Activated T-cell treated with anti-CD3 and anti-CD28 coated beads, Interleukin-2, amount 50 U/mL, for 24 hours (primary cell): ENCODE data around the gene LRRC74B.
"Not testable (repeated sequence)": the region's sequence is repeated elsewhere in the genome, so short reads cannot be mapped to it uniquely, and the experiment has no call there.

ENCODE experiments used
- DNase-seq: peaks from one replicate; pipeline ENCODE4 v3.0.0-alpha.2; 2020
- H3K27ac Mint-ChIP-seq: 2 replicates; pipeline ENCODE4 v1.8.0; 2020; ENCODE audit warnings: mild to moderate bottlenecking, mixed read lengths
- H3K27me3 Mint-ChIP-seq: 2 replicates; pipeline ENCODE4 v1.8.0; 2020; ENCODE audit warnings: mixed read lengths
- H3K36me3 Mint-ChIP-seq: 2 replicates; pipeline ENCODE4 v1.8.0; 2020; ENCODE audit warnings: low read depth, mixed read lengths
- H3K4me1 Mint-ChIP-seq: 2 replicates; pipeline ENCODE4 v1.8.0; 2020; ENCODE audit warnings: low read depth, mixed read lengths
- H3K4me3 Mint-ChIP-seq: 2 replicates; pipeline ENCODE4 v1.8.0; 2020; ENCODE audit warnings: mild to moderate bottlenecking, moderate library complexity, mixed read lengths
- H3K9me3 Mint-ChIP-seq: 2 replicates; pipeline ENCODE4 v1.8.0; 2020; ENCODE audit warnings: mixed read lengths

Gene LRRC74B

DNA sequence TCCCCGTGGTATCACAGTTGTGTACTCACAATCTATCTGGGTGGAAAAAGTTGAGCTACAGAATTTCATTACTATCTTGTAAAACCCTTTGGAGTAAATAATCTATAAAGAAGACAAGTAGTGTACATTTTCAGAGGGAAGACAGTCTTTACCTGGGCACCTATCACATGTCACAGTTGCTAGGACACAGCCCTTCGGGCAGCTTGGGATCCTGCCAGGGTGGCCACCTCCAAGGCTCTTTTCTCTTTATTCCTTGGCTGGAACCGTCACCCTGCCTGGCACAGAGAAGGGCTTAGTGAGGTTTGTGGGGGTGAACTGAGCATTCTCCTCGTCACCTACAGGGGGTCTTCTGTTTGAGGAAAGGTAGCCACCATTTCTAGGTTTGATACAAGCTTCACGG, 23.6 kb downstream of the LRRC74B start:
- Mint-ChIP-seq H3K27me3 (peaks cover 4% of the 10 kb centered on the region), H3K27ac (no peak overlapping the region), H3K4me3 (no peak overlapping the region), H3K36me3 (no peaks in the 10 kb centered on the region), H3K4me1 (peaks cover 7% of the 10 kb centered on the region), H3K9me3 (no peaks in the 10 kb centered on the region)
- DNase-seq = no peak

DNA sequence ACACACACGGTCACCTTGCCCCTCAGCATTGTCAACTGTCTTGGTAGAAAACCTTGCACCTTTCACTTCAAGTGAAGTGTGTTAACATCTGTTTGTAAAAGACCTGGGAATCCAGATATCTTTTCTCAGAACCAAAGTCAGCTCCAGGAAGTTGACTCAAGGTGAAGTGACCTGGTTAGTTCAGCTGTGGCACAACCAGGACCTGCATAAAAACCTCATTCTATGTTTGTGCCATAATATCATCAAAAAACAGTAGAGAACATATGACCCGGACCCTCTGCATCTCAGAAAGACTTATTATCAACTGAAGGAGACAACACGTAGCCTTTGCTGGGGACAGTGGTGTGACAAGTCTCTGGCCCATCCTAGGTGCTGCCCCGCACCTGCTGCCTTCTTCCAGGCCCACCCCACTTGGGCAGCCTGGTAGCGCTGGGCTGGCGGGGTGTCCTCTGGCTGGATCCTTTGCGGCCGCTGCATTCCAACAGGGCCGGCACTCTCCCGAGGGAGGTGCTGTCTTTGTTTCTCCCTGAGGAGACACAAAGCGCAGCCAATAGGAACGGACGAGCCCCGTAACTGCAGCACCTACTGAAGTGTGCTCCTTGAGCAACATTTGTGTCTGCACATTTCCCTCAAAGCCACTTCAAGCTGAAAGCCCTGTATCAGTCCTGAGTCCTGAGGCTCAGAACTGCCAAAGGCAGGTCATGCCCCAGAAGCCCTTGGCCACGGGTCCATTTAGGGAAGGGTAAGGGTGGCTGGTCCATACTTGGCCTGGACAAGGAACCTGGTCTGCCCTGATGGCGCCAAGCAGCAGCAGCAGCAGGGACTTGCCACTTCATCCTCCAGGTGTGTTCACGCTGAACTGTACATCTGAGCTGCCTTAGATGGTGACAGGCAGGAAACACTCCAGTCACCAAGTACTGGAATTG, 25.2 kb downstream of the LRRC74B start:
- Mint-ChIP-seq H3K9me3 (no peaks in the 10 kb centered on the region), H3K27ac (no peak overlapping the region), H3K4me3 (no peak overlapping the region), H3K36me3 (no peaks in the 10 kb centered on the region), H3K4me1 (peaks cover 7% of the 10 kb centered on the region), H3K27me3 (peaks cover 1% of the 10 kb centered on the region)
- no peak for DNase-seq

- H3K27ac Mint-ChIP-seq, H3K4me3 Mint-ChIP-seq, H3K9me3 Mint-ChIP-seq, DNase-seq, H3K27me3 Mint-ChIP-seq, H3K36me3 Mint-ChIP-seq, H3K4me1 Mint-ChIP-seq: not testable (repeated sequence)
Observed at GRCh38 chr22:21071796-21072195, 26.1 kb downstream of the LRRC74B start.

DNA sequence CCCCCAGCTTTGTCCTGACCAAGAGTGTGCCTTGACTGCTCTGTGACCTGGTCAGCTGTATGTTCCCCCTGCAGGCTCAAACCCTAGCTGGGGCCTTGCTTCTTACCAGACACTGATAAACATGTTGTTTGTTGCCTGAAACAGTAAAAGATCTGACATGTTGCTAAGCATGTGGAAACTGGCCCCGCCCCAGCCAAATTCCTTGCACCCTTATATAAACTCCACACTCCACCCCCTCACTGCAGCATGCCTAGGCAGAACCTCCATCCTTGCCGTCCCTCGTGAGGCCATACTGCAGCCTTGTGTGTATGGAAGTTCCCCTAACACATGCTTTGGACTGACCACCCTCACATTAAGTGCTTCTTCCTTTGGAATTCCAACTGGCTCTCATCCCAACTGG, 27.3 kb downstream of the LRRC74B start:
- no peak for DNase-seq
- H3K4me3 Mint-ChIP-seq = no peak overlapping the region
- no peak overlapping the region for H3K27ac Mint-ChIP-seq
- no peaks in the 10 kb centered on the region for H3K27me3 Mint-ChIP-seq
- no peaks in the 10 kb centered on the region for H3K36me3 Mint-ChIP-seq
- peaks cover 6% of the 10 kb centered on the region for H3K4me1 Mint-ChIP-seq
- H3K9me3 Mint-ChIP-seq = no peaks in the 10 kb centered on the region

DNA sequence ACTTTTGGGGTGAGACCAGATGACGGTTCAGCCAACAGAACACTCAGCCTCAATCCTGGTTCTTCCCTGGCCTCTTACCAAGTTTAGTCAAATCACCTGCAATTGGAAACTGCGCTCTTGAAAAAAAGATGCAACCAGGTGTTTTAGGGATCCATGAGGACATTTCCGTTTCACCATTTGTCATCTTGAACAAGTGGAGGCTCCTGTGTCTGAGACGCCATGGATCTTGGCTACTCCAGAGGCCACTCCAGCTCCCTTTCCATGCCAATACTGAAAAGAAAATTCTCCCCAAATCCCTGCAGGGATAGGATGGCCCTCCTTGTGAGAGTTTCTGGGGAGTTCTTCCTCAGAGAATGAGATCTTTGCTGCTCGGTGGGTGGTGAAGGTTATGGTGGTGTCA, 27.7 kb downstream of the LRRC74B start:
- DNase-seq = no peak
- H3K36me3 Mint-ChIP-seq = no peaks in the 10 kb centered on the region
- H3K27me3 Mint-ChIP-seq = no peaks in the 10 kb centered on the region
- H3K4me1 Mint-ChIP-seq = peaks cover 1% of the 10 kb centered on the region
- H3K9me3 Mint-ChIP-seq = no peaks in the 10 kb centered on the region
- H3K4me3 Mint-ChIP-seq = no peak overlapping the region
- H3K27ac Mint-ChIP-seq = no peak overlapping the region

GRCh38 chr22:21074102-21074715, 28.5 kb downstream of the LRRC74B start:
- Mint-ChIP-seq H3K4me1 (no peaks in the 10 kb centered on the region), H3K4me3 (no peak overlapping the region), H3K27me3 (no peaks in the 10 kb centered on the region), H3K36me3 (no peaks in the 10 kb centered on the region), H3K9me3 (no peaks in the 10 kb centered on the region), H3K27ac (no peak overlapping the region)
- DNase-seq = no peak

DNA sequence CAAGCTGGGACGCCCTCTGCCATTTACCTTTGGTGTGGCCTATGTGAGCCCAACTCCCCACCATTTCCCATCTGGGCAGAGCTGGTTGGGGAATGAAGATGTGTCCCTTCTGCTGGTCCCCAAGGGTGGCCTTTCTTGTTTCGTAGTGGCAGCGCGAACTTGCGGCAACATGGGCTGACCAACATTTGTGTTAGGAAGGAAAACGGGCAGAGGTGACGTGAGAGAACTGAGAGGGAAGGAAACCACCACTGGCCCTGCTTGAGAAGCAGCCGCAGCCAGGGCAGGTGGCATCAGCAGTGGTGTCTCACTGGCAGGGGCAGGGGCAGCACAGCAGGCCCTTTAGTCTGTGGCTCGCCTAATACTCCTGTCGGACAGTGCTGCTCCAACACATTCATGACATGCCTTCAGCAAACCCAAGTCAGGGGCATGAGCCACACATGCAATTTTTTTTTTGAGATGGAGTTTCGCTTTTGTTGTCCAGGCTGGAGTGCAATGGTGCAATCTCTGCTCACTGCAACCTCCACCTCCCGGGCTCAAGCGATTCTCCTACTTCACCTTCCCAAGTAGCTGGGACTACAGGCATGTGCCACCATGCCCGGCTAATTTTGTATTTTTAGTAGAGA, 29.9 kb downstream of the LRRC74B start:
- no peak overlapping the region for H3K27ac Mint-ChIP-seq
- DNase-seq = no peak
- H3K4me3 Mint-ChIP-seq = no peak overlapping the region
- H3K9me3 Mint-ChIP-seq = no peaks in the 10 kb centered on the region
- H3K36me3 Mint-ChIP-seq = no peaks in the 10 kb centered on the region
- no peaks in the 10 kb centered on the region for H3K27me3 Mint-ChIP-seq
- no peaks in the 10 kb centered on the region for H3K4me1 Mint-ChIP-seq

DNA sequence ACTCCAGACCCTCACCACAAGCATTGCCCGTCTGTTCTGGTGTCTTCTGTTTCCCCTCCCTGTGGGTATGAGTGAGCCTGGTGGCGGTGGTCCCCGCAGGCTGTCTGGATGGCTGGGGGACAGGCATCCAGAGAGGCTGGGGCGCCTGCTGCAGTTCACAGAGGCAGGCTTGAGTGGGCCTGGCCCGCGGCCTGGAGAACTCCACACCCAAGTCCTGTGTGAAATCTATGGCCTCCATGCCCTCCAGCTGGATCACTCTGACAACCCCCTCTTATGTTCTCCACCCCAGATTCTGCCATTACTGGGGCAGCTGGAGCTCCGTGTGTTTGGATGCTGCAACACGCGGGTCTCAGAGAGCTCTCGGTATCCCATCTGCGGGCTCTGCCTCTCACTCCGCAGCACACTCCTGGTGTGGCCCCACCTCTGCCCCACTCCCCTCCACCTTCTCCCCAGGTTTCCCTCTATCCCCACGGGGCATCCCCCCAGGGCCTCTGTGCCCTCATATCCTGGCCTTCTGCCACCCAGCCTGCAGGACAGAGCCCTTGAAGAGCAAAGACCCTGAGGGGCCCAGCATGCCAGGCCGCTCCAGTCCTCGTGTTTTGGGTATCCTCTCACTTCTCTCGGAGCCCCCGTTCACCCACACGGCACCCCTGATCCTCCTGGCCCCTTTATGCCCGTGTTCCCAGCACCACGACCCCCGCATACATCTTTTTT, 31.3 kb downstream of the LRRC74B start:
- H3K4me1 Mint-ChIP-seq = no peaks in the 10 kb centered on the region
- no peaks in the 10 kb centered on the region for H3K27me3 Mint-ChIP-seq
- H3K4me3 Mint-ChIP-seq = no peak overlapping the region
- H3K27ac Mint-ChIP-seq = no peak overlapping the region
- DNase-seq = no peak
- no peaks in the 10 kb centered on the region for H3K9me3 Mint-ChIP-seq
- H3K36me3 Mint-ChIP-seq = no peaks in the 10 kb centered on the region

DNA sequence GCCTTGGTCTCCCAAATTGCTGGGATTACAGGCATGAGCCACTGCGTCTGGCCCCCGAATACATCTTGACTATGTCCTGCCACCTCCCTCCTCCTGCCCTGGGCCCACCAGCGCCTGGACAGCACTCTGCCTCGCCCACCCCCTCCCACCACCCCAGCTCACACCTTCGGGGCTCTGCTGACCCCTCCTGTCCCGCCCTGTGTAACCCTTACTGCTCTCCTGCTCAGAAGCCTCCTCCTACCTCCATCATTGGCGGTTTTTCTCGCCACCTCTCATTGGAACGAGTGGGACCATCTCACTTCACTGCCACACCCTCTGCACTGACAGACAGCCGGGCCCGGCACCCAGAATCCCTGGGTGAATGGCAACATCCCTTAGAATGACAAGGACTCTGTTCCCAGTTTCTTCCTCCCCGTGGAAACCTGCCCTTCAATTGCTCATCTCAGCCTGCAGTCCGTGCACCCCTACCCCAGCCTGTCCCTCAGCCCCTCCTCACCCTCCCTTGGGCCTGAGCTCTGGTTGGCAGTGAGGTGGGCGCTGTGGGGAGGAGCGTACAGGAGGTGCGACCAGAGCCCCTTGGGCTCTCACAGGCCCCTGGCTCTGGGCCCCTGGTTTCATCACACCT, 32.2 kb downstream of the LRRC74B start:
- no peaks in the 10 kb centered on the region for H3K36me3 Mint-ChIP-seq
- H3K4me3 Mint-ChIP-seq = no peak overlapping the region
- H3K9me3 Mint-ChIP-seq = no peaks in the 10 kb centered on the region
- H3K27me3 Mint-ChIP-seq = no peaks in the 10 kb centered on the region
- H3K4me1 Mint-ChIP-seq = no peaks in the 10 kb centered on the region
- no peak for DNase-seq
- H3K27ac Mint-ChIP-seq = no peak overlapping the region

- DNase-seq = no peak
- H3K27ac Mint-ChIP-seq = no peak overlapping the region
- no peaks in the 10 kb centered on the region for H3K9me3 Mint-ChIP-seq
- no peaks in the 10 kb centered on the region for H3K36me3 Mint-ChIP-seq
- H3K27me3 Mint-ChIP-seq = no peaks in the 10 kb centered on the region
- H3K4me1 Mint-ChIP-seq = no peaks in the 10 kb centered on the region
- no peak overlapping the region for H3K4me3 Mint-ChIP-seq
Observed at GRCh38 chr22:21078916-21079315, 33.2 kb downstream of the LRRC74B start.

DNA sequence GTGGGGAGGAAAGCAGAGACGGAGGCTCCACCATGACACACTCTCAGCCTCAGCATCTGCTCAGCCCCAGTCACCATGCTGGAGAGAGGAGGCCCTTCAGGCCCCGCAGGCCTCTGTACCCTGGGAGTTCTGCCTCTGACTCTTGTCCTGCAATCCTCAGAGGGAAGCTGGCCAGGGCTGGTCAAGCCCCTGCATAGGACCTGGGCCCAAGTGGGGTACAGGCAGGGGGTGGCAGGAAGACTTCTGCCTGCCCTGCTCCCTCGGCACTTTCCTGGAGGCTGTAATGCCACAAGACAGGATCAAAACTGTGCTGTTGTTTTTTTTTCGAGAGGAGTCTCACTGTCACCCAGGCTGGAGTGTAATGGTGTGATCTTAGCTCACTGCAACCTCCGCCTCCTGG, 33.7 kb downstream of the LRRC74B start:
- Mint-ChIP-seq H3K4me3 (no peak overlapping the region), H3K36me3 (no peaks in the 10 kb centered on the region), H3K4me1 (no peaks in the 10 kb centered on the region), H3K27ac (no peak overlapping the region), H3K27me3 (no peaks in the 10 kb centered on the region), H3K9me3 (no peaks in the 10 kb centered on the region)
- no peak for DNase-seq

DNA sequence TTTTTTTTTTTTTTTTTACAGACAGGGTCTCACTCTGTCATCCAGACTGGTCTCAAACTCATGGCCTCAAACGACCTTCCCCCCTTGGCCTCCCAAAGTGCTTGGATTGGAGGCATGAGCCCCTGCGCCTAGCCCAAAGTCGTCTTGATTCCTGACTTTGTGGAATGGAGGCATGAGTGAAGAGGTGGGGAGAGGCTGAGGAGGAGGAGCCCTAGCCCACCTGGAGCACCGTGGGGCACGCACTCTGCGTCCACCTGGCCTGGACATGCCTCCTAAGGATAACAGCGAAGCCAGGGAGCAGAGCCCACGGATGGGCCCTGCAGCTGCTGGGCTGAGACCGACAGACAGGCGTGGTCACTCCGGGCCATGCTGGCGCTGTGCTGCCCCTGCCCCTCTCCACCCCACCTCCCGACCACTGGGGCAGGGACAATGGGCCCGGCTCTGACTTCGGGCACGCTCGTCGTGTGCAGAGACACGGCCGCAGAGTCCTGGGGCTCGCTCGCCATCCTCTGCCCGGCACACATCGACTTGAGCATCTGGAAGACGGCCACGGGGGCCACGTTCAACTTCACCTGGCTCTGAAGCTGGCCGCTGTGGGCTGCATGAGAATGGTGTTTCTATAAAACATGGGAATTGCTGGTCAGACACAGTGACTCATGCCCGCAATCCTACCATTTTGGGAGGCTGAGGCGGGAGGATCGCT, 34.8 kb downstream of the LRRC74B start:
- no peak for DNase-seq
- H3K4me1 Mint-ChIP-seq = no peaks in the 10 kb centered on the region
- no peaks in the 10 kb centered on the region for H3K36me3 Mint-ChIP-seq
- H3K9me3 Mint-ChIP-seq = no peaks in the 10 kb centered on the region
- H3K27ac Mint-ChIP-seq = no peak overlapping the region
- no peaks in the 10 kb centered on the region for H3K27me3 Mint-ChIP-seq
- H3K4me3 Mint-ChIP-seq = no peak overlapping the region

DNA sequence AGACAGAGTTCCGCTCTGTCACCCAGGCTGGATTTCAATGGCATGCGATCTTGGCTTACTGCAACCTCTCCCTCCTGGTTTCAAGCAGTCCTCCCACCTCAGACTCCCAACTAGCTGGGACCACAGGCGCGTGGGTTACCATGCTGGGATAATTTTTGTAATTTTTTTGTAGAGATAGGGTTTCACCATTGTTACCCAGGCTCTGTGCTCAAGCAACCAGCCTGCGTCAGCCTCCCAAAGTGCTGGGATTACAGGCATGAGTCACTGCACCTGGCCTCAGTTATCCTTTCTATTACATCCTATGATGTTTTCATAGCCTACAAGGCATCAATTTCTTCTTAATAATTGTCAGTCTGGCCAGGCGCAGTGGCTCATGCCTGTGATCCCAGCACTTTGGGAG, 36.5 kb downstream of the LRRC74B start:
- no peak overlapping the region for H3K4me3 Mint-ChIP-seq
- H3K4me1 Mint-ChIP-seq = no peaks in the 10 kb centered on the region
- no peak overlapping the region for H3K27ac Mint-ChIP-seq
- H3K27me3 Mint-ChIP-seq = no peaks in the 10 kb centered on the region
- no peaks in the 10 kb centered on the region for H3K36me3 Mint-ChIP-seq
- H3K9me3 Mint-ChIP-seq = no peaks in the 10 kb centered on the region
- no peak for DNase-seq

DNA sequence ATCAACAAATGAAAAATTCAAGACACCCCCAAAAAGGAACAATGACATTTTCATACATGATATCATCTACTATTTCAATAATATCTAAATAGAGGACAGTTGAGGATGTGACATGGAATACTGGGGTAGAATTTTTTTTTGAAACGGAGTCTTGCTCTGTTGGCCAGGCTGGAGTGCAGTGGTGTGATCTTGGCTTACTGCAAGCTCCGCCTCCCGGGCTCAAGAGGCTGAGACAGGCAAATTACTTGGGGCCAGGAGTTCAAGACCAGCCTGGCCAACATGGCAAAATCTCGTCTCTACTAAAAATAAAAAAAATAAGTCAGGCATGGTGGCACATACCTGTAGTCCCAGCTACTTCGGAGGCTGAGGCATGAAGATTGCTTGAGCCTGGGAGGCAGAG, 41.4 kb downstream of the LRRC74B start:
- no peak for DNase-seq

More for the DNA sequence above, 41.4 kb downstream of the LRRC74B start:
- no peaks in the 10 kb centered on the region for H3K27me3 Mint-ChIP-seq
- no peaks in the 10 kb centered on the region for H3K4me1 Mint-ChIP-seq
- H3K36me3 Mint-ChIP-seq = no peaks in the 10 kb centered on the region
- no peak overlapping the region for H3K27ac Mint-ChIP-seq
- H3K9me3 Mint-ChIP-seq = no peaks in the 10 kb centered on the region
- H3K4me3 Mint-ChIP-seq = no peak overlapping the region
